GM19467 (cell line): ENCODE measurements around the gene ZMIZ1.
A peak's percentile ranks its signal among the peaks of the same experiment; 100 is the strongest.

ENCODE experiments used
- ATAC-seq: cut with Tn5 transposase; IDR thresholded peaks from one replicate; pipeline ENCODE4 v1.9.1; 2021; ENCODE audit warnings: mild to moderate bottlenecking, moderate library complexity; ENCODE audit not compliant: unreplicated experiment

ZMIZ1 gene

GRCh38 chr10:79301754-79302530 lies 233.2 kb downstream of the ZMIZ1 start:
- no peak for ATAC-seq

GRCh38 chr10:79303631-79304478 lies 235.1 kb downstream of the ZMIZ1 start:
- no peak for ATAC-seq

- ATAC-seq: no peak
Observed at GRCh38 chr10:79304479-79305087, 235.8 kb downstream of the ZMIZ1 start.

- ATAC-seq: no peak
Observed at GRCh38 chr10:79305515-79305914, 236.7 kb downstream of the ZMIZ1 start.

GRCh38 chr10:79305988-79306387 lies 237.2 kb downstream of the ZMIZ1 start:
- ATAC-seq: no peak

GRCh38 chr10:79306644-79307220 lies 238.0 kb downstream of the ZMIZ1 start:
- no peak for ATAC-seq

- no peak for ATAC-seq
Observed at GRCh38 chr10:79308016-79308415, 239.2 kb downstream of the ZMIZ1 start.

- ATAC-seq: no peak
Observed at GRCh38 chr10:79308969-79309665, 240.4 kb downstream of the ZMIZ1 start.

- ATAC-seq: no peak
Observed at GRCh38 chr10:79310200-79310865, 241.6 kb downstream of the ZMIZ1 start.

- ATAC-seq: no peak
Observed at GRCh38 chr10:79310911-79311573, 242.3 kb downstream of the ZMIZ1 start.

GRCh38 chr10:79311581-79312407 lies 243.0 kb downstream of the ZMIZ1 start:
- no peak for ATAC-seq

GRCh38 chr10:79312601-79313187 lies 243.9 kb downstream of the ZMIZ1 start:
- ATAC-seq: no peak

GRCh38 chr10:79313320-79313719 lies 244.6 kb downstream of the ZMIZ1 start:
- no peak for ATAC-seq

GRCh38 chr10:79313911-79314439 lies 245.2 kb downstream of the ZMIZ1 start:
- no peak for ATAC-seq

- no peak for ATAC-seq
Observed at GRCh38 chr10:79314761-79315601, 246.2 kb downstream of the ZMIZ1 start.

GRCh38 chr10:79315602-79315920 lies 246.8 kb downstream of the ZMIZ1 start:
- ATAC-seq: no peak

GRCh38 chr10:79316671-79317431 lies 248.1 kb downstream of the ZMIZ1 start:
- ATAC-seq: peak; percentile 66
